Fibroblast of lung (primary cell): ENCODE measurements around the gene CRYL1.

Experiments
- EZH2 ChIP-seq: IDR thresholded peaks from 2 replicates; pipeline ENCODE4 v1.5.1; 2012; ENCODE audit warnings: low read length, control low read depth, mild to moderate bottlenecking; ENCODE audit errors: missing control alignments
- TF ChIP-seq, protein P1 (sequence below), 2 donors: IDR thresholded peaks in 1 of 2; conservative IDR thresholded peaks in 1 of 2; 1 replicate in 1 of 2; 2 replicates in 1 of 2; pipeline ENCODE4 v1.5.1; 2011 to 2012; ENCODE audit warnings: low read length in 2 of 2, control low read depth in 1 of 2, inconsistent platforms in 1 of 2, low read depth in 1 of 2, mild to moderate bottlenecking in 1 of 2

DNA sequence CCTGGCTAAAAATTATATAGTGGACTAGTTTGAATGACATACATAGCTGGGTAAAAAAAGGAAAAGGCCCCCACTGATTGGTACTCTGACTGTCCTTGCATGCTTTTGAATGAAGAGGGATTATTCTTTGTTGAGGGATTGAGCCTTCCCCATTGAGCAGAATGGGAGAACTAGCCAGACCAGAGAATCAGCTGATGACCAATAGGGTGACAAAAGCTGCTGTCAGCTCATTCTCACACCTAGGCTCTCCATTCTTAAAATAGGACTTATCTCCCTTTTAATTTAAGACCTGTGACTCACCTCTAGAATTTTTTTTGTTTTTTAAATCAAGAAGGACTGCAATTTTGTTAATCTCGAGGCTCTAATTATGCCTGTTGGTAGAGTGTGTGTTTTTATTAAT lies 79.3 kb downstream of the CRYL1 start:
- TF ChIP-seq, protein P1, sequence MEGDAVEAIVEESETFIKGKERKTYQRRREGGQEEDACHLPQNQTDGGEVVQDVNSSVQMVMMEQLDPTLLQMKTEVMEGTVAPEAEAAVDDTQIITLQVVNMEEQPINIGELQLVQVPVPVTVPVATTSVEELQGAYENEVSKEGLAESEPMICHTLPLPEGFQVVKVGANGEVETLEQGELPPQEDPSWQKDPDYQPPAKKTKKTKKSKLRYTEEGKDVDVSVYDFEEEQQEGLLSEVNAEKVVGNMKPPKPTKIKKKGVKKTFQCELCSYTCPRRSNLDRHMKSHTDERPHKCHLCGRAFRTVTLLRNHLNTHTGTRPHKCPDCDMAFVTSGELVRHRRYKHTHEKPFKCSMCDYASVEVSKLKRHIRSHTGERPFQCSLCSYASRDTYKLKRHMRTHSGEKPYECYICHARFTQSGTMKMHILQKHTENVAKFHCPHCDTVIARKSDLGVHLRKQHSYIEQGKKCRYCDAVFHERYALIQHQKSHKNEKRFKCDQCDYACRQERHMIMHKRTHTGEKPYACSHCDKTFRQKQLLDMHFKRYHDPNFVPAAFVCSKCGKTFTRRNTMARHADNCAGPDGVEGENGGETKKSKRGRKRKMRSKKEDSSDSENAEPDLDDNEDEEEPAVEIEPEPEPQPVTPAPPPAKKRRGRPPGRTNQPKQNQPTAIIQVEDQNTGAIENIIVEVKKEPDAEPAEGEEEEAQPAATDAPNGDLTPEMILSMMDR (conservative IDR thresholded peaks at IDR 0.05 in 1 of 2, IDR thresholded peaks at IDR 0.05 in 1 of 2; ENCODE audit: low read depth in 1 of 2, low read length in 2 of 2) = no peak
- no peak for TF ChIP-seq EZH2
